ENCODE results near the gene UBE2B.

UBE2B gene

GRCh38 chr5:134437340-134437846 lies 66.0 kb downstream of the UBE2B start:
- Histone ChIP-seq H3K4me1 (ENCODE audit: control insufficient read depth, insufficient read depth, low read length) (peaks cover 33% of the 10 kb centered on the region), H3K9ac (ENCODE audit: low read length in 2 of 2) (no peak overlapping the region), H3K27ac (ENCODE audit: low read length) (peak overlapping the region; percentile 70), H3K4me3 (ENCODE audit: low read length in 2 of 2) (no peak overlapping the region), H3K27me3 (ENCODE audit: control insufficient read depth in 1 of 2, insufficient read depth in 2 of 2, low read length in 2 of 2) (no peaks in the 10 kb centered on the region), H3K9me3 (ENCODE audit: control insufficient read depth in 2 of 2, low read length in 2 of 2) (no peaks in the 10 kb centered on the region), H3K36me3 (ENCODE audit: control insufficient read depth in 2 of 2, insufficient read depth in 2 of 2, low read length in 2 of 2) (no peaks in the 10 kb centered on the region)

GRCh38 chr5:134437847-134438581 lies 66.6 kb downstream of the UBE2B start:
- Histone ChIP-seq H3K27ac (ENCODE audit: low read length) (peak overlapping the region; percentile 70), H3K36me3 (ENCODE audit: control insufficient read depth in 2 of 2, insufficient read depth in 2 of 2, low read length in 2 of 2) (no peaks in the 10 kb centered on the region), H3K4me3 (ENCODE audit: low read length in 2 of 2) (peak overlapping the region in 1 of 2 donors; percentile 8), H3K4me1 (ENCODE audit: control insufficient read depth, insufficient read depth, low read length) (peaks cover 33% of the 10 kb centered on the region), H3K27me3 (ENCODE audit: control insufficient read depth in 1 of 2, insufficient read depth in 2 of 2, low read length in 2 of 2) (no peaks in the 10 kb centered on the region), H3K9ac (ENCODE audit: low read length in 2 of 2) (no peak overlapping the region), H3K9me3 (ENCODE audit: control insufficient read depth in 2 of 2, low read length in 2 of 2) (no peaks in the 10 kb centered on the region)

- H3K27me3 ChIP-seq (ENCODE audit: control insufficient read depth in 1 of 2, insufficient read depth in 2 of 2, low read length in 2 of 2): no peaks in the 10 kb centered on the region
- peak overlapping the region in 1 of 2 donors; percentile 49 for H3K4me3 ChIP-seq (ENCODE audit: low read length in 2 of 2)
- peak overlapping the region; percentile 53 for H3K27ac ChIP-seq (ENCODE audit: low read length)
- no peaks in the 10 kb centered on the region for H3K36me3 ChIP-seq (ENCODE audit: control insufficient read depth in 2 of 2, insufficient read depth in 2 of 2, low read length in 2 of 2)
- no peak overlapping the region for H3K9ac ChIP-seq (ENCODE audit: low read length in 2 of 2)
- H3K4me1 ChIP-seq (ENCODE audit: control insufficient read depth, insufficient read depth, low read length): peaks cover 33% of the 10 kb centered on the region
- H3K9me3 ChIP-seq (ENCODE audit: control insufficient read depth in 2 of 2, low read length in 2 of 2): no peaks in the 10 kb centered on the region
These were observed 67.4 kb downstream of the UBE2B start for GRCh38 chr5:134438721-134439123.

- Histone ChIP-seq H3K36me3 (ENCODE audit: control insufficient read depth in 2 of 2, insufficient read depth in 2 of 2, low read length in 2 of 2) (no peaks in the 10 kb centered on the region), H3K27me3 (ENCODE audit: control insufficient read depth in 1 of 2, insufficient read depth in 2 of 2, low read length in 2 of 2) (no peaks in the 10 kb centered on the region), H3K4me3 (ENCODE audit: low read length in 2 of 2) (peak overlapping the region in 1 of 2 donors; percentile 49), H3K4me1 (ENCODE audit: control insufficient read depth, insufficient read depth, low read length) (peaks cover 33% of the 10 kb centered on the region), H3K9ac (ENCODE audit: low read length in 2 of 2) (no peak overlapping the region), H3K27ac (ENCODE audit: low read length) (peak overlapping the region; percentile 53), H3K9me3 (ENCODE audit: control insufficient read depth in 2 of 2, low read length in 2 of 2) (no peaks in the 10 kb centered on the region)
These were observed 67.9 kb downstream of the UBE2B start for GRCh38 chr5:134439210-134439654.

- H3K4me1 ChIP-seq (ENCODE audit: control insufficient read depth, insufficient read depth, low read length): peaks cover 33% of the 10 kb centered on the region
- no peak overlapping the region for H3K9ac ChIP-seq (ENCODE audit: low read length in 2 of 2)
- no peaks in the 10 kb centered on the region for H3K36me3 ChIP-seq (ENCODE audit: control insufficient read depth in 2 of 2, insufficient read depth in 2 of 2, low read length in 2 of 2)
- H3K27ac ChIP-seq (ENCODE audit: low read length): no peak overlapping the region
- H3K9me3 ChIP-seq (ENCODE audit: control insufficient read depth in 2 of 2, low read length in 2 of 2): no peaks in the 10 kb centered on the region
- H3K27me3 ChIP-seq (ENCODE audit: control insufficient read depth in 1 of 2, insufficient read depth in 2 of 2, low read length in 2 of 2): no peaks in the 10 kb centered on the region
- no peak overlapping the region for H3K4me3 ChIP-seq (ENCODE audit: low read length in 2 of 2)
These were observed 68.9 kb downstream of the UBE2B start for GRCh38 chr5:134440201-134440755.

Measured in stomach smooth muscle (tissue), 2 donors.